Measurements from ENCODE around the gene C2orf68.
"Not testable (repeated sequence)": the region's sequence is repeated elsewhere in the genome, so short reads cannot be mapped to it uniquely, and the experiment has no call there.

Gene C2orf68

GRCh38 chr2:85584857-85585780 lies 26.7 kb downstream of the C2orf68 start:
- DNase-seq (ENCODE audit: low read depth, low spot score), result peak; percentile 49
- H3K27ac ChIP-seq, result peak overlapping the region; percentile 74

GRCh38 chr2:85584354-85584856 lies 27.5 kb downstream of the C2orf68 start, which contains the start of gene VAMP5:
TSS of gene VAMP5 (plus strand) at chr2:85584431. CDS start at chr2:85584491, 60 bp downstream.
- no peak for DNase-seq (ENCODE audit: low read depth, low spot score)
- H3K27ac ChIP-seq, result peak within 1 kb of the TSS; percentile 74

GRCh38 chr2:85583667-85584353 lies 28.1 kb downstream of the C2orf68 start:
- no peak for DNase-seq (ENCODE audit: low read depth, low spot score)
- peak overlapping the region; percentile 74 for H3K27ac ChIP-seq

DNA sequence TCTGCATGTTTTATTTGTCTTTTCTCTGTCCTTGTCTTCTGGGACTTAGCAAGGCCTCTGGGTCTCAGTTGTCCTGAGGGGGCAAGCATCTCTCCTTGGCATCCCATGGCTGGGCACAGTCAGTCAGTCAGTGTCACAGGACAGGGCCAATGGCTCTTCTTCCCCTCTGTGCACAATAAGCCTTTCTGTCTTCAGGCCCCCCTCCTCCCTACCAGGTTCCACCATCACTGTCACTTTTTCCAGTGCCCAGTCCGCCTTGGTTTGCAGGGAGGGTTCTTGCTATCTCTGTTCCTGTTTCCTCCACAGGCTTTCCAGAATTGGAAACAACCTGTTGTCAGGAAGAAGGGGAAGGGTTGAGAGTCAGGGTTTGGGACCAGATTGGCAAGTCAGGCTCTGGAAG lies 29.4 kb downstream of the C2orf68 start:
- DNase-seq (ENCODE audit: low read depth, low spot score), result no peak
- H3K27ac ChIP-seq, result no peak overlapping the region

- H3K27ac ChIP-seq, result no peak overlapping the region
- DNase-seq (ENCODE audit: low read depth, low spot score), result no peak
These were observed 31.7 kb downstream of the C2orf68 start for GRCh38 chr2:85580206-85580605.

DNA sequence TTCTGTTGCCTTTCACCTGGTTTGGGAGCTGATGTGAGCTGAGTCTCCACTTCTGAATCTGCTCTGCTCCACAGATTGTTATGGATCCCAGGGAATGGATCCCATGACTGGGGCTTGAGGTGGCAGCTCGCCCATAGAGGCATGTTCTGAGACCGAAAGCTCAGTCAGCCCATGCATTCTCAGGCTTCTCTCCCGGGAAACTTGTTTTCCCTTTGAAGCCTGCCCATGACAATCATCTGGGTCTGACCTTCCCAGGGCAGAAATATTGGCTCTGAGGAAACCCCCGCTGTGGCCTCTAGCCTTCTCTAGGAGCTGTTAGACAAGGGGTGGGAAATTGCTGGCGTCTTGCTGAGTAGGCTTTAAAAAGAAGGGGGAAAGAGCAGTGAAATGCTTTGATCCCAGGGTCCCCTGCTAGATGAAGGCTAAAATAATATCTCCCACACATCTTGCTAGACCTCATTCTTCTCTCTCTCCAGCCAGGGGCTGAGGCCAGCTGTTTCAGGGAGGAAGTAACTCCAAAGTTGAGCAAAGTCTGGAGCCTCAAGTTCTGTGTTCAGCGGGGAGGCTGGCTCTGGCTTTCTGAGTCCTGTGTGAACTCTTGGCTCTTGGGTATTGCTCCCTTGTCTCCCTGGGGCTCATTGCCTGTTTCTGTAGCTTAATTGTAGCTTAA lies 32.5 kb downstream of the C2orf68 start:
- no peak overlapping the region for H3K27ac ChIP-seq
- DNase-seq (ENCODE audit: low read depth, low spot score), result no peak

GRCh38 chr2:85578243-85579180 lies 33.4 kb downstream of the C2orf68 start:
- H3K27ac ChIP-seq, result peak overlapping the region; percentile 83
- no peak for DNase-seq (ENCODE audit: low read depth, low spot score)

DNA sequence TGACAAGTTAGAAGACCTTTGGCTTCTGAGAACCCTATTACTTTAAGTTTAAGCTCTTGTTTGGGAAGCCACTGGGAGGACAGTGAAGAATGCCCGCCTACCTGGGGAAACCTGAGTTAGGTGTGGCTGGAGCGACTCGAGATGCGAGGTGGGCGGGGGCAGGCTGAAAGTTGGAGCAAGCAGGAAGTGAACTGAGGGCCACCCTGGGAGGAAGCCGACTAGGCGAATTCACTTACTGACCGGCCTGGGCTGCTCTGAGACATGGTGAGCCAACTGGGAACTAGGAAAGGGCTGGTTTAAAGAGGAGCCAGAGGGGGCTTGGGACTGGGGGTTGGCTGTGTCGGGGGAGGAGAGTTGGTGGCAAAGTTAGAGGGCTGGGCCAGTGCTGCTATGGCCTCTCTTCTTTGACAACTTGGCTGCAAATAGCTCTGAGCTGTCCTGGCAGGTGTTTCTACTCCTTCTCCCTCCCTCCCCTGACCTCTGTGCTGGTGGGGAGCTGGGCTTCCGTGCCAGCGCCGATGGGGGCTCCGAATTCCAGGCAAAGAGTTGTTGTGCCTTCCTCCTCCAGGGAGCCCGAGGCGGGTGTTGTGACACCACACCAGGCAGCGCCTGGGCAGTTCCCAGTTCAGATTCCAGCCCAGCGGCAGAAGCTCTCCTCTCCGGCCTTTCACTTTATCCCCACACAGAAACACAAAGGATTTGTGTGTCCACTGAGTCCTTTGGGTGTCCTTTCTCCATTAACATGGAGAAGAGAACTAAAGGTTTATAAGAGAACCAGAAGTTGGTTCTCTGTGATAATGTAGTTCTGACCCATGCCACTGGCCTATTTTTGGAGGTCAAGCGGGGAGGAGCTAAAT lies 34.3 kb downstream of the C2orf68 start, which contains the start of gene VAMP8:
TSS of gene VAMP8 (plus strand) at position 201 of the 857 bp plus-strand sequence. CDS start at position 262, 61 bp downstream.
- no peak for DNase-seq (ENCODE audit: low read depth, low spot score)
- H3K27ac ChIP-seq, result peak within 1 kb of the TSS; percentile 83

GRCh38 chr2:85577063-85577385 lies 34.8 kb downstream of the C2orf68 start:
- no peak for DNase-seq (ENCODE audit: low read depth, low spot score)
- H3K27ac ChIP-seq, result peak overlapping the region; percentile 83

- DNase-seq (ENCODE audit: low read depth, low spot score), result no peak
- no peak overlapping the region for H3K27ac ChIP-seq
These were observed 36.1 kb downstream of the C2orf68 start for GRCh38 chr2:85575739-85576138.

- no peak overlapping the region for H3K27ac ChIP-seq
- no peak for DNase-seq (ENCODE audit: low read depth, low spot score)
These were observed 45.6 kb downstream of the C2orf68 start for GRCh38 chr2:85566265-85566664.

DNA sequence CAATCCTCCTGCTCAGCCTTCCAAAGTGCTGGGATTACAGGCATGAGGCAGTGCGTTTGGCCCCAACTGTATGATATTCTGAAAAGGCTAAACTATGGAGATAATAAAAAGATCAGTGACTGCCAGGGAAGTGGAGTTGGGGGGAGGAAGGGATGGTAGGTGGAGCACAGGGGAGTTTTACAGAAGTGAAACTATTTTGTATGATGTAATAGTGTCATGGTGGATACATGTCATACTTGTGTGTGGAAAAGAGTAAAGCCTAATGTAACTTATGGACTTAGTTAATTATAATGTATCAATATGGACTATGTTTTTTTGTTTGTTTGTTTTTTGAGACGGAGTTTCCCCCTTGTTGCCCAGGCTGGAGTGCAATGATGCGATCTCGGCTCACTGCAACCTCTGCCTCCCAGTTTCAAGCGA lies 47.7 kb downstream of the C2orf68 start:
- no peak for DNase-seq (ENCODE audit: low read depth, low spot score)
- H3K27ac ChIP-seq, result no peak overlapping the region

GRCh38 chr2:85561280-85562212 lies 50.3 kb downstream of the C2orf68 start, which contains the start of gene GGCX:
TSS of gene GGCX (minus strand) at chr2:85561493. CDS start at chr2:85561428, 65 bp downstream.
- DNase-seq (ENCODE audit: low read depth, low spot score), result peak; percentile 69
- peak within 1 kb of the TSS; percentile 48 for H3K27ac ChIP-seq

DNA sequence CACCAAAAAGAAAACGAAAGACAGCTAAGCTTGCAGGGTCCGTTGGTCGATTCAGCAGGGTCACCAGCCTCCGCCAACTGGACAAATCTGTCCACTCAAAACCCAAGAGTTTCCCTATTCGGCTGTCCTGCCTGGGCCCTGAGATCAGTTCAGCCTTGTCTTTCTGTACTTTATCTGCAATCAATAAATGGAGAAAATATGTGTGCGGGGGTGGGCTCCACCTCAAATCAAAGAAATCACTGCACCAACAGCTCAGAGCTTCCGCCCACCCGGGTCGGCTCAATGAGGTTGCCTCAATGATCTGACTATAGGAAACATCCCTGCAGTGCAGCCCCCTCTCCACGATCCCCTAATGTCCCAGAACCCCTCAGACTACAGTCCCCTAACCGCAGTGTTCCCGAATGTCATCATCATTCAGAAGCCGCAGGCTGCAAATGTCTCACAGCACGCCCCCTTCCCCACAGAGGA lies 51.0 kb downstream of the C2orf68 start:
- H3K27ac ChIP-seq, result peak overlapping the region; percentile 48
- no peak for DNase-seq (ENCODE audit: low read depth, low spot score)

- not testable (repeated sequence) for H3K27ac ChIP-seq; DNase-seq (ENCODE audit: low read depth, low spot score)
These were observed 51.5 kb downstream of the C2orf68 start for GRCh38 chr2:85560403-85560726.

DNA sequence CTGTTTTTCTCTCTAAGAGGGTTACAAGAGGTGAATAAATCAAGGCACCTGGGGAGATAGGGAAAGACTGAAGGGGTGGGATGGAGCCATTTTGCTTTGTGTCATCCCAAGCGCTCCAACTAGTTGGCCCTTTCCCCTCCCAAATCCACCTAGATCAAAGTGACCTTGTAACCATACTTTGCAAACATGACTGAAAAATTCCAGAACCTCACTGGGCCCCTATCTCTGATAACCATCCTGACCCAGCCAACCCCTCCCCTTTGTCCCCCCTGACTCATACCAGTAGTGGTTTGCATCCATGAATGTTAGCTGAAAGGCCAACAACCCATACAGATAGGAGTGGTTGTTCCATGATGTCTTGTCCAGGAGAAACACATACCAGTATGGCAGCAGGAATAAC lies 53.7 kb downstream of the C2orf68 start:
- no peak overlapping the region for H3K27ac ChIP-seq
- no peak for DNase-seq (ENCODE audit: low read depth, low spot score)

- DNase-seq (ENCODE audit: low read depth, low spot score), result no peak
- H3K27ac ChIP-seq, result no peak overlapping the region
These were observed 54.7 kb downstream of the C2orf68 start for GRCh38 chr2:85557130-85557529.

Measured in epithelial cell of prostate (primary cell).